HepG2 (cell line): ENCODE results near the gene MAML1. TPM values are rescaled to one million over a fixed set of nuclear protein-coding genes. Genes with fewer than 3 reads are reported as not detected.

Source experiments
- ATAC-seq: fragments of 200-7000 bp; cut with Tn5 transposase; 3 replicates; pipeline ENCODE4 v1.9.1; 2020; ENCODE audit warnings: mild to moderate bottlenecking, moderate library complexity
- BruUV-seq: library from RNA; stranded (reverse); fragments of 400-500 nt; replicated peaks from 2 replicates; lab custom pipeline; 2021; lab: Mats Ljungman, UMichigan
- CTCF ChIA-PET: fragments of 300-600 bp; formaldehyde crosslinking; extraction: SDS; loops from one replicate; lab custom pipeline; 2021; ENCODE audit warnings: low total read pairs, inconsistent platforms, low intra/inter-chr PET ratio; lab: Yijun Ruan, JAX
- POLR2A ChIA-PET: fragments of 350-600 bp; sonication (Branson Sonifier 250); formaldehyde crosslinking; loops from one replicate; lab custom pipeline; 2020; ENCODE audit warnings: antibody characterized with exemption, inconsistent platforms; lab: Yijun Ruan, JAX
- DNase-seq: peaks from one replicate; pipeline ENCODE4 v3.0.0-alpha.2; 2015; ENCODE audit warnings: low spot score
- FAIRE-seq: peaks from 3 replicates; lab custom pipeline; 2011; peaks lifted over from hg19 to GRCh38; lab: Jason Lieb, UNC
- H2AFZ ChIP-seq: one replicate; pipeline ENCODE4 v1.6.1; 2011; ENCODE audit warnings: low read length, inconsistent platforms
- H3K27ac ChIP-seq: fragments of 300-600 bp; 3 replicates; pipeline ENCODE4 v1.8.0; 2011; ENCODE audit warnings: mixed run types, mild to moderate bottlenecking, mixed read lengths, low read length, inconsistent platforms; ENCODE audit not compliant: insufficient read depth; ENCODE audit errors: extremely low read length
- H3K27me3 ChIP-seq, 2 experiments: fragments of 200-600 bp in 1 of 2; 2 replicates in 1 of 2; 3 replicates in 1 of 2; pipeline versions ENCODE4 v1.6.0 to v1.8.0; 2011; ENCODE audit warnings: low read length in 2 of 2, mild to moderate bottlenecking in 2 of 2, moderate library complexity in 2 of 2, inconsistent platforms in 1 of 2; ENCODE audit not compliant: insufficient read depth in 2 of 2, control insufficient read depth in 1 of 2
- H3K36me3 ChIP-seq, 2 experiments: fragments of 200-600 bp in 1 of 2; replicated peaks in 1 of 2; 2 replicates in 1 of 2; 3 replicates in 1 of 2; pipeline versions ENCODE4 v1.5.1 to v1.8.0; 2011; ENCODE audit warnings: low read length in 2 of 2, inconsistent platforms in 1 of 2; ENCODE audit not compliant: insufficient read depth in 2 of 2, control insufficient read depth in 1 of 2
- H3K4me1 ChIP-seq: 2 replicates; pipeline ENCODE4 v1.5.1; 2012; ENCODE audit warnings: low read length, inconsistent platforms; ENCODE audit not compliant: insufficient read depth
- H3K4me2 ChIP-seq: 2 replicates; pipeline ENCODE4 v1.6.0; 2011; ENCODE audit warnings: low read depth, low read length, inconsistent platforms
- H3K4me3 ChIP-seq, 3 experiments: fragments of 200-600 bp in 1 of 3; sonication (generic), shearing (Covaris generic) in 1 of 3; replicated peaks in 1 of 3; 2 replicates each; pipeline ENCODE4 v1.5.1; 2011 to 2016; ENCODE audit warnings: low read length in 3 of 3, inconsistent platforms in 2 of 3, low read depth in 2 of 3, mild to moderate bottlenecking in 2 of 3, control low read depth in 1 of 3, mixed read lengths in 1 of 3; ENCODE audit not compliant: insufficient read depth in 1 of 3
- H3K79me2 ChIP-seq: one replicate; pipeline ENCODE4 v1.6.1; 2011; ENCODE audit warnings: low read length, inconsistent platforms; ENCODE audit not compliant: insufficient read depth
- H3K9ac ChIP-seq: 2 replicates; pipeline ENCODE4 v1.6.0; 2011; ENCODE audit warnings: mild to moderate bottlenecking, low read depth, low read length, inconsistent platforms; ENCODE audit not compliant: insufficient read depth
- H3K9me3 ChIP-seq: 2 replicates; pipeline ENCODE4 v1.5.1; 2012; ENCODE audit warnings: mild to moderate bottlenecking, low read length
- H4K20me1 ChIP-seq: 2 replicates; pipeline ENCODE4 v1.6.0; 2011; ENCODE audit warnings: inconsistent platforms, mild to moderate bottlenecking, low read length, moderate library complexity; ENCODE audit not compliant: insufficient read depth
- AGO2 ChIP-seq: fragments of 200-400 bp; formaldehyde crosslinking; optimal IDR thresholded peaks from 2 replicates; pipeline ENCODE3; 2017; ENCODE audit warnings: mild to moderate bottlenecking, low read depth, low read length, moderate library complexity
- GLI4 ChIP-seq: sonication (generic); formaldehyde crosslinking; IDR thresholded peaks from 2 replicates; pipeline ENCODE4 v1.5.1; 2020; ENCODE audit warnings: missing genetic modification reagents, mild to moderate bottlenecking, moderate library complexity, borderline replicate concordance
- HDAC1 ChIP-seq: sonication (generic); formaldehyde crosslinking; IDR thresholded peaks from 2 replicates; pipeline ENCODE4 v1.5.1; 2020; ENCODE audit warnings: mild to moderate bottlenecking, missing genetic modification reagents
- SAFB2 ChIP-seq: sonication (generic); formaldehyde crosslinking; IDR thresholded peaks from 2 replicates; pipeline ENCODE4 v1.5.1; 2020; ENCODE audit warnings: missing genetic modification reagents, low read depth, mild to moderate bottlenecking, borderline replicate concordance
- SSRP1 ChIP-seq: IDR thresholded peaks from 2 replicates; pipeline ENCODE4 v1.6.1; 2016; ENCODE audit warnings: control low read depth
- ZNF281 ChIP-seq: sonication (generic); formaldehyde crosslinking; IDR thresholded peaks from 2 replicates; pipeline ENCODE4 v1.4.0; 2020; ENCODE audit warnings: missing genetic modification reagents, borderline replicate concordance
- ZNF839 ChIP-seq: sonication (generic); formaldehyde crosslinking; IDR thresholded peaks from 2 replicates; pipeline ENCODE4 v1.4.0; 2020; ENCODE audit warnings: missing genetic modification reagents, mild to moderate bottlenecking, borderline replicate concordance
- WGBS: methylation state at CpG from one replicate; pipeline ENCODE4 v1.1.6; 2017; ENCODE audit warnings: low lambda C conversion rate; 5-methylcytosine and 5-hydroxymethylcytosine counted together
- in situ Hi-C: cut with HindIII; loops from 2 replicates; pipeline ENCODE4 v1.10.0; 2017; ENCODE audit warnings: low pct_unique_long_range_greater_than_20kb; ENCODE audit not compliant: extremely low pct_ligation_motif_present
- intact Hi-C: fragments of 100-400 bp; cut with micrococcal nuclease; formaldehyde crosslinking; loops from one replicate; pipeline ENCODE4 v1.10.0; 2022; ENCODE audit not compliant: unreplicated experiment
- polyA plus RNA-seq, 8 experiments: library from polyadenylated mRNA; depleted of rRNA in 3 of 8; stranded (reverse) in 7 of 8; unstranded in 1 of 8; fragments of >200 nt; fragmentation: Illumina TruSeq in 4 of 8; extraction: Trizol in 4 of 8; gene quantifications; 2 replicates each; pipeline versions ENCODE4 v1.2.1 to v1.2.3, GENCODE V29; 2011 to 2016; ENCODE audit warnings: low read depth in 4 of 8, missing spikeins in 1 of 8, mixed read lengths in 1 of 8; ENCODE audit not compliant: insufficient read depth in 1 of 8
- total RNA-seq, 5 experiments: library from RNA; depleted of rRNA; stranded (reverse); fragments of >200 nt; fragmentation: Illumina TruSeq; extraction: Trizol; gene quantifications; 2 replicates each; pipeline ENCODE4 v1.2.3, GENCODE V29; 2016; ENCODE audit warnings: low read depth in 1 of 5

Gene MAML1
- total and polyA plus RNA-seq, 2 of the 13 experiments (the other 11 are each of a cell fraction or from before 2014, with no cell fraction given), result 10.0 to 10.8 TPM

- intact Hi-C loops, result no loop called here
- ATAC-seq, result no peak
- CTCF ChIA-PET, result no interaction called here
- no peak for FAIRE-seq
- Histone ChIP-seq H3K79me2 (peaks cover 6% of the 10 kb centered on the region), H3K9me3 (no peaks in the 10 kb centered on the region), H3K9ac (no peak overlapping the region), H3K4me1 (peaks cover 42% of the 10 kb centered on the region), H3K4me2 (no peak overlapping the region), H3K36me3 (peaks cover 25 to 43% of the 10 kb centered on the region in 2 experiments; a peak in 4 of 5 replicates), H4K20me1 (peaks cover 17% of the 10 kb centered on the region; the same call in 1 of the 2 replicates), H3K27ac (no peak overlapping the region), H3K27me3 (no peaks in the 10 kb centered on the region), H2AFZ (no peak overlapping the region), H3K4me3 (no peak overlapping the region)
- POLR2A ChIA-PET, result no interaction called here
- TF ChIP-seq SSRP1 (CRISPR knock-in tag), result 0 out of 2 replicates have a peak, but pooled peaks have one; percentile 39
- TF ChIP-seq ZNF839, result no peak
- TSS peak; percentile 18 for BruUV-seq
- no peak for DNase-seq
- in situ Hi-C loops, result no loop called here
- 94% methylated on average over 26 of the region's 36 CpGs for WGBS
Measured at GRCh38 chr5:179798771-179799643, 66.4 kb downstream of the MAML1 start.

DNA sequence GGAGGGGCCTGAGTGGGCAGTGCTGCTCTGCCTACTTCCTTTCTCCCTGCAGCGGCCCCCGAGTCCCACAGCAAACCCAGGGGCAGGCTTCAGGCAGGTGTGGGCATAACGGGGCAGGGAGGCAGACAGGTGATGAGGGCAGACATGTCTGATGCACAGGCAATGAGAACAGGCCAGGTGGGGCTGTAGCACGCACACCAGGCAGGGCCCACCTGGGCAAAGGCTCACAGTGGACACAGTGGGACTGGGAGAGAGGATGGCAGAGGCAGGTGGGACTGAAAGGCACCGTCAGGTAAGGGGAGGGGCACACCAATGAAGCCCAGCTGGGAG is 67.0 kb downstream of the MAML1 start:
- no peak overlapping the region for H3K4me2 ChIP-seq
- POLR2A ChIA-PET, result no interaction called here
- 92% methylated on average over 5 of the region's 5 CpGs for WGBS
- no peak overlapping the region for H2AFZ ChIP-seq
- no peak overlapping the region for H3K27ac ChIP-seq
- H4K20me1 ChIP-seq, result peaks cover 20% of the 10 kb centered on the region; the same call in 1 of the 2 replicates
- CTCF ChIA-PET, result no interaction called here
- H3K79me2 ChIP-seq, result peaks cover 12% of the 10 kb centered on the region
- H3K4me1 ChIP-seq, result peaks cover 42% of the 10 kb centered on the region
- BruUV-seq, result no TSS peak
- no peaks in the 10 kb centered on the region for H3K9me3 ChIP-seq
- no peak overlapping the region for H3K4me3 ChIP-seq
- no peak for DNase-seq
- H3K9ac ChIP-seq, result no peak overlapping the region
- TF ChIP-seq AGO2 (peak; percentile 16), ZNF281 (CRISPR knock-in tag) (no peak), HDAC1 (CRISPR knock-in tag) (no peak), SAFB2 (CRISPR knock-in tag) (no peak), GLI4 (no peak)
- no peaks in the 10 kb centered on the region for H3K27me3 ChIP-seq
- ATAC-seq, result no peak
- FAIRE-seq, result no peak
- in situ Hi-C loops (no loop called here), intact Hi-C loops (no loop called here)
- peaks cover 28 to 43% of the 10 kb centered on the region in 2 experiments; a peak in 4 of 5 replicates for H3K36me3 ChIP-seq
